ENCODE results near the gene EP300. TPM values are rescaled to one million over a fixed set of nuclear protein-coding genes. Genes with fewer than 3 reads are reported as not detected.
A peak's percentile ranks its signal among the peaks of the same experiment; 100 is the strongest.

EP300 gene
- polyA plus RNA-seq, 1 donor from 2014 or later, result 13.9 TPM

- peak; percentile 52 for TF ChIP-seq CTCF (IDR thresholded peaks at IDR 0.05; ENCODE audit: poor library complexity, severe bottlenecking)
These were observed 104.9 kb downstream of the EP300 start (continued) for GRCh38 chr22:41197038-41197972.

- Histone ChIP-seq H3K27ac (ENCODE audit: low read length) (no peak overlapping the region), H3K79me2 (replicated peaks; ENCODE audit: insufficient read depth, low read length) (no peaks in the 10 kb centered on the region), H3K9me2 (ENCODE audit: insufficient read depth, low read length) (no peaks in the 10 kb centered on the region), H3K27me3 (ENCODE audit: insufficient read depth, low read depth, low read length) (peaks cover 8% of the 10 kb centered on the region), H3K4me2 (ENCODE audit: low read length) (peak overlapping the region; percentile 99), H3F3A (ENCODE audit: insufficient read depth, low read length, poor library complexity, severe bottlenecking) (no peaks in the 10 kb centered on the region), H2AFZ (ENCODE audit: low read depth, low read length) (no peak overlapping the region), H3K9ac (ENCODE audit: low read length) (no peak overlapping the region), H4K20me1 (ENCODE audit: insufficient read depth) (no peaks in the 10 kb centered on the region), H3K36me3 (ENCODE audit: insufficient read depth, low read length) (no peaks in the 10 kb centered on the region), H3K4me3 (ENCODE audit: low read length) (peak overlapping the region; percentile 95), H3K9me3 (ENCODE audit: low read length) (no peaks in the 10 kb centered on the region)
- TF ChIP-seq REST (IDR thresholded peaks at IDR 0.05; ENCODE audit: borderline replicate concordance), result no peak
- TF ChIP-seq SMC3 (conservative IDR thresholded peaks at IDR 0.05; ENCODE audit: poor library complexity), result no peak
- TF ChIP-seq EP300 (conservative IDR thresholded peaks at IDR 0.05; ENCODE audit: poor library complexity, severe bottlenecking), result no peak
- no peak for TF ChIP-seq MXI1 (conservative IDR thresholded peaks at IDR 0.05; ENCODE audit: poor library complexity, severe bottlenecking)
These were observed 105.7 kb downstream of the EP300 start for GRCh38 chr22:41198027-41198580.

- Histone ChIP-seq H3K27ac (ENCODE audit: low read length) (no peak overlapping the region), H3K36me3 (ENCODE audit: insufficient read depth, low read length) (no peaks in the 10 kb centered on the region), H2AFZ (ENCODE audit: low read depth, low read length) (no peak overlapping the region), H3K4me2 (ENCODE audit: low read length) (no peak overlapping the region), H3K79me2 (replicated peaks; ENCODE audit: insufficient read depth, low read length) (peaks cover 8% of the 10 kb centered on the region), H4K20me1 (ENCODE audit: insufficient read depth) (no peaks in the 10 kb centered on the region), H3K27me3 (ENCODE audit: insufficient read depth, low read depth, low read length) (peaks cover 8% of the 10 kb centered on the region), H3K9me3 (ENCODE audit: low read length) (no peaks in the 10 kb centered on the region), H3K9ac (ENCODE audit: low read length) (no peak overlapping the region), H3K4me3 (ENCODE audit: low read length) (no peak overlapping the region), H3K9me2 (ENCODE audit: insufficient read depth, low read length) (no peaks in the 10 kb centered on the region), H3F3A (ENCODE audit: insufficient read depth, low read length, poor library complexity, severe bottlenecking) (no peaks in the 10 kb centered on the region)
- TF ChIP-seq REST (IDR thresholded peaks at IDR 0.05; ENCODE audit: borderline replicate concordance), result no peak
- TF ChIP-seq CTCF (IDR thresholded peaks at IDR 0.05; ENCODE audit: poor library complexity, severe bottlenecking), result no peak
- TF ChIP-seq RAD21 (conservative IDR thresholded peaks at IDR 0.05), result no peak
- TF ChIP-seq POLR2AphosphoS5 (IDR thresholded peaks at IDR 0.05), result no peak
- no peak for TF ChIP-seq EZH2 (IDR thresholded peaks at IDR 0.05; ENCODE audit: borderline replicate concordance, insufficient read depth, low read length, poor library complexity, severe bottlenecking)
- no peak for TF ChIP-seq EP300 (conservative IDR thresholded peaks at IDR 0.05; ENCODE audit: poor library complexity, severe bottlenecking)
- no peak for TF ChIP-seq MXI1 (conservative IDR thresholded peaks at IDR 0.05; ENCODE audit: poor library complexity, severe bottlenecking)
These were observed 108.7 kb downstream of the EP300 start for GRCh38 chr22:41201141-41201540.
